GM18519 (cell line): ENCODE data around the gene GALE.
"Not testable (repeated sequence)": the region's sequence is repeated elsewhere in the genome, so short reads cannot be mapped to it uniquely, and the experiment has no call there.

Experiments
- ATAC-seq: cut with Tn5 transposase; IDR thresholded peaks from one replicate; pipeline ENCODE4 v1.9.1; 2021; ENCODE audit warnings: mild to moderate bottlenecking, moderate library complexity; ENCODE audit not compliant: unreplicated experiment, low FRiP score

Gene GALE

DNA sequence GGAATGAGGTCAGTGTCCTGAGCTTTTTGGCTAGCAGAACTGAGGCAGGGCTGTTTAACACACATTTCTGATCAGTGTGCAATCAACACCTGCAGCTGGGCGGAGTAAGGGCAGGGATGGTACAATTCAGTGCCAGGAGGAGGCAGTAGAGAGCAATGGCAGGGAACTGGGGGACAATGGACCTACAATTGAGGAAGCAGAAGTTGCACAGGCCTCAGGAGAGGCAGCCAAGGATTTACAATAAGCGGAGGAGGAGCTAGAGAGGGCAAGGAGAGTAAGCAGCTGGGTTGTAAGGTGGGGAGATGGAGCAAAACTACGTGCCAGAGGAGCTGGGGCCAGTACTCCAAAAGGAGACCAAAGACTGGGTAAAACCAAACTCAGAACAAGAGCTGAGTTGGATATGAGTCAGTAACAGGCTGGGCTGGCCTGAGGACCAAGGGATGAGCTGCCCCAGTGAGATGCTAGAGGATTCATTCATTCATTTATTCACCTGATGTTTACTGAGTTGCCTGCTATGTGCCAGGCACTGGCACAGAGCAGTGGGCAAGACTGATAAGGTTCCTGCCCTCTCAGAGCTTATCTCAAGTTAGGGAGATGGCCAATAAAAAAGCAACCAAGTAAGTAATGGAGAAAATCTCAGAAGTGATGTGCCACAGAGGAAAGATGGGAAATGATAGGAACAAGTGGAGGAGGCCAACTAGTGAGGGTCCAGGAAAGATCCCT lies 10.4 kb upstream of the GALE start:
- ATAC-seq = no peak

DNA sequence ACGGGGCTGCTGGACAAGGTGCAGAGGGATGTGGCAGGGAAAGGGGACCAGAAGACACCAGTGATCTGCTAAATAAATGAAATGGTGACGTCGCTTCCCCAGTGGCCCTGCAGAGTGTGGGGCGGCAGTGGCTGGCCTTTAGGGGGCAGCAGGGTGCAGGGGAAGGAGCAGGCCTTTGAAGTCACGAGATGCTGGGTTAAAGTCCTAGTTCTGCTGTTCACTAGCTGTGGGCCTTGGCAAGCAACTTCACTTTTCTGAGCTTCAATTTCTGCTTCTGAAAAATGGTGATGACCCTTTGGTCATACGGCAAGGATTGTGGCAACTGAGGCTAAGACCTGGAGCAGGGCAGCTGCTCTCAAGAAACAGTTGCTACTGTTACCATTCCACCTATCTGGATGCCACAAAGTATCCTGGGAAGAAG lies 9.2 kb upstream of the GALE start:
- ATAC-seq = no peak

DNA sequence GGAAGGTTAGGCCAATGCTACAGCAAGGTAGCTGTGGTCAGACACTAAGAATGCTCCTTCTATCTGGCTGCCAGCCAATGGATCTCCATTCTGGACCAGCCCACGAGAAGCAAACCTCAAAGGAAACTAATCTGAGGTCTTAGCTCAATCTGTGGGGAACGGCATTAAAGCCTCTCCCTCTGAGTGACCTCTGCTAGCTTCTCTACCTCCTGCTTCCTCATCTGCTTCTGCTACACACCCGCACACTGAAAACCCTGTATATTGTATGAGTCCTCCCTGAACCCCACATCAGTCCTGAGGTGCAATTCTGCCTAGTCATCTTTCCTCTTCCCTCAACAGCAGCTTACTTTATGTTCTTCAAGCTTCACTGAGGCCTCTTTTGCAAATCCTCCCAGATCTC lies 6.9 kb upstream of the GALE start:
- no peak for ATAC-seq

DNA sequence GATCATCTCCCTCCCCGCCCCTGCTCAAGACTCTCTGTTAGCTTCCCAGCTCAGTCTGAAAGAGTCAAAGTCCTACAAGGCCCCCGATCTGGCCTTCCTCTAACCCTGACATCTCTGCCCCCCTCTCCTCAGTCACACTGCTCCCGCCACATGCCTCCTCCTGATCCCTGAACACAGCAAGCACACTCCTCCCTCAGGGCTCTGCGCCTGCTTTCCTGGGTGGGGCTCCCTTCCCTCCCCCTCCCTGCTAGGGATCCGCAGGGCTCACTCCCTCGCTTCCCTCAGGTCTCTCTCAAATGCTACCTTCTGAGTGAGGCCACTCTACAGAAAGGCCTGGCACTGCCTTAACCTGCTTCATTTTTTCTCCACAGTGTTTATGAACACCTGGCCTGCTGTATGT lies 5.7 kb upstream of the GALE start:
- no peak for ATAC-seq

DNA sequence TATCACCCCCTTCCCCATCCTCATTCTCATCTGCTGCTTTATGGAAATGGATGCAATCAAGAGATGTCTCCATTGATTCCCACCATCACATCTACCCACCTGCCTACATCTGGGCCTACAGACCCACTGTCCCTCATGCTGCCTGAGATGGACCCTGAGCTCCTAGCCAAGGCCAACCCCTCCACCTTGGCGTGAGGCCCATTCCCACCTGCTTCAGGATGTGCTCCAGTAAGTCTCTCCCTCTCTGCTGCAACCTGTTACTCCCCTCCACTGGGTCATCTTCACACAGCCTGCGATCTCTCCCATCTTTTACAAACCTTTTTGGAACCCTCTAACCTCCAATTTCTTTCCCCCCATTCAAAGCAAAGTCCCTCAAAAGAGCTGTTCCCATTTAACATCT lies 4.5 kb upstream of the GALE start:
- ATAC-seq = no peak

DNA sequence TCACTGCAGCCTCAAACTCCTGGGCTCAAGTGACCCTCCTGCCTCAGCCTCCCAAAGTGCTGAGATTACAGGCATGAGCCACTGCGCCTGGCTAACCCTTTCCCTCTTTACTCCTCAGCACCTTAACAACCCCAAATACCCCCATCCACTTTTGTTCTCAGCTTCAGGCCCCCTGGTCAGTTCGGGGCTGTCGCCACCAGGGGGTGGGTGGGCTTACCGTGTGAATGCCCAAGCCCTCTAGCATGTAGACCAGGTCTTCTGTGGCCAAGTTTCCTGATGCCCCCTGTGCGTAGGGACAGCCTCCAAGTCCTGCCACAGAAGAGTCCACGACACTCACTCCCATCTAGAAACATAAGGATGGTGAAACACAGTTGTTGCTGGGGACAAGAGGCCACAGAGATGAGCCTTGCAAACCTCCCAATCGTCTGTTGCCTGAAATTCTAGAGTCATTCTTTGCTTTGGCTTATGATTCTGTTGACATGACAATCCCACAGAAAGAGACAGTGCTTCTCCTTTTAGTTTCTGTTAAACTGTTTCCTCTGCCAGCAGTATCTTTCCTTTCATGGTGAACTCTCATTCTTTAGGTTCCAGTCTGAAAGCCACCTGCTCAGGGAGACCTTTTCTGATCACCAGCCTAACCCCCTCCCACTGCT lies 3.8 kb upstream of the GALE start:
- no peak for ATAC-seq

DNA sequence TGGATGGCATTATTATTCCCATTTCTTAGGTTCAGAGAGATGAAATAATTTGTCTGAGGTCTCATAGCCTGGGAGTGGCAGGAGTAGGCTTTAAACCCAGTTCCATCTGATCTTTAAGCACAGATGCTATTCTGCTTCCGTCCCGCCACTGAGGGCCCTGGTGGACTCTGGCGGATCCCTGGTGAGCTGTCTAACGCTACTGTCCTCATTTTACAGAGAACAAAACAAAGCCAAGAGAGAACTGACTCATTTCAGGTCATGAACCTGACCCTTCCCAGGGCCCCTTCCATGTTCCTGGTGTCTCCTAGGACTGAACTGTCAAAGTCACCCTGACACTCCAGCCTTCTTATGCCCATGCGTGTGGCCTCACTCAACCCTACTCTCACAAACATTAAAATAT lies 3.1 kb upstream of the GALE start:
- ATAC-seq = no peak

DNA sequence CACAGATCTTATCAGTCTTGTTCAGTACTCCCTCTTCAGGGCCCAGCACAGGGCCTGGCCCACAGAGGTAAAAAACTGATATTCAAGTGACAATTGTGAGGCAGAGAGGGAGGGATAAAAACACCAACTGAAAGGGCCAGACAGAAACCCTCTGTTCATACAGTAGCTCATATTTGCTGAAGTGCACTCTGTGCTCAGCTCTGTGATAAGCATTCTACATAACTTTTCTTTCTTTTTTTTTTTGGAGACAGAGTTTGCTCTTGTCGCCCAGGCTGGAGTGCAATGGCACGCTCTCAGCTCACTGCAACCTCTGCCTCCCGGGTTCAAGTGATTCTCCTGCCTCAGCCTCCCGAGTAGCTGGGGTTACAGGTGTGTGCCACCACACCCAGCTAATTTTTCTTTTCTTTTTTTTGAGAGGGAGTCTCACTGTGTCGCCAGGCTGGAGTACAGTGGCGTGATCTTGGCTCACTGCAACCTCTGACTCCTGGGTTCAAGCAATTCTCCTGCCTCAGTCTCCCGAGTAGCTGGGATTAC lies 2.3 kb upstream of the GALE start:
- ATAC-seq = not testable (repeated sequence)

DNA sequence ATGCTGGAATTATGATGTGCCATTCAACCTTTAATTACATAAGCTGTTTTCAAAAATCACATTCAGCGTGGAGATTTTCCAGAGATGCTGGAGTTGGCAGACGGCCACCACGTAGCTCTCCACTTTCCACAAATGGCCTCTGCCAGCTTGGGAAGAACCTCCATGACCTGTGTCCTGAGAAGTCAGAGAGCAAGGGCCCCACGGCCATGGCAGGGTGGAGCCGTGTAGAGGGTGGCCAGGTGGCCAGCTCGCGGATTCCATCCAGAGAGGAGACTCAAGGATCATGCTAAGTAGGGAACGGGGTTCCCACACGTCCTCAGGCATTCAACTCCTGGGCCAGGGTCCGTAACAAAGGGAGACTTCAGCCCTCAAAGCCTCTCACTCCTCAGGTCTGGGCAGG lies 1.3 kb upstream of the GALE start:
- ATAC-seq = no peak

DNA sequence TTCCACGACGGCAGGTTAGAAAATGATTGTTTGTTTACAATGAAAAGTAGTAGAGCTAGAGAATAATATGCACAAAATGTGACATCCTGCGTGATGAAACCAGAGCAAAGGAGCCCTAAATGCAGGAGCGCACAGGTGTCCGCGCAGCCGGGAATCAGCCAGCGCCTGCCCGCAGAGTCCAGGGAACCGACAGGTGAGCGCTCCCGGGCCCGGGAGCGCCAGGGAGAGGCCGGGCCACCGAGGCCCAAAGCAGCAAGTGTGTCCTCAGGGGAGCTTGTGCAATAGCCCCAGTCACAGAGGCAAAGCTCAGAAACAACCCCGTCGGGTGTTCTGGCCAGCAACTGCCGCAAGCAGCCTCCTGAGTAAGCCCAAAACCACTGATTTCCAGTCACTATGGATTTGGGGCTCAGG lies 789 bp upstream of the GALE start:
- no peak for ATAC-seq

DNA sequence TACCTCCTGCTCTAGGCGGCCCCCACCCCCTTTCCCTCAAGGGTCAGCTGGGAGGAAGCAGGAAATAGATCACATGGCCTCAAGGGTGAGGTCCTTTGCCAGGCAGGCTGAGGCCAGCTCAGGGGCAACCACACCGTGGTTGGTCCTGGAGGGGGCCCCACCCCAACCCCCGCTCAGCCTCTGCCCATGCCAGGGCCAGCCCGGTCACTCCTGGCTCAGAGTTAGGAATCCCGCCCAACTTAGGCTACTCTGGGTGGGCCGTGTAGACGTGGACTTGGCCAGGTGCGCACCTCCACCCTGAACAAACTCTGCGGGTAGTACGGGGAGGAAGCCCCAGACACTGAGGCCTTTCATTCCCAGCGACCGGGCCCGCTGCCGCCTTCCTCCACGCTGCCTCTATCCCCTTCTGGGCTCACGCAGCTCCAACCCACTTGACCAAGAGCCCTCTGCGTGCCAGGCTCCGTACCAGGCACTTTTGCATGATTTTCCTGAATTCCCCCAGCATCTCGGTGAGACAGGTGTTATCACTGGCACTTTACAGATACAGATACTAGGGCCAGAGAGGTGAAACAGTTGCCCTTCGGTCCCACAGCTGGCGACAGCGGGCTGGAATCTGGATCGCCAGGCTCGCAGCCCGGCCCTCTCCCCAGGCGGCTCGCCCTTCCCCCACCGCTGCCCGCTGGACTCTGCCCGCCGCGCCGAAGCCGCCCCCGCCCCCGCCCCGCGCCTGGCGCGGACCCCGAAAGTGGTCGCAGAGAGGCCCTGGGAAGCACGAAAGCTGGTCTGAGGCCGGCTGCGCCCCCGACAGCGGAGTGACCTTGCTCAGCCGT lies 769 bp downstream of the GALE start:
- no peak for ATAC-seq

DNA sequence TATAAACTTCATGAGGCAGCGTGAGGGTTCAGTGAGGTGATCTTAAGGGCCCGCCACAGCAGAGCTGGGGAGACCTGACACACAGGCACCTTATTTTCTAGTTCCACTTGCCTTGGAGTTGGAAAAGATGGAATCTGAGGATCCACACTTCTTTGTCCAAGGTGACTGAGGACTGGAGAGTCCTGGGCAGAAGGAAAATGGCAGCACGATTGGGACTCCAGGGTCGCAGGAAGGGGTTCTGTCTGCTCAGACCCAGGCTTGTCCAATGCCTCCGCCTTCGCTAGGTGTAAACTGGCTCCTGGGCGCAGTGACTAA lies 1.3 kb downstream of the GALE start:
- ATAC-seq = no peak

DNA sequence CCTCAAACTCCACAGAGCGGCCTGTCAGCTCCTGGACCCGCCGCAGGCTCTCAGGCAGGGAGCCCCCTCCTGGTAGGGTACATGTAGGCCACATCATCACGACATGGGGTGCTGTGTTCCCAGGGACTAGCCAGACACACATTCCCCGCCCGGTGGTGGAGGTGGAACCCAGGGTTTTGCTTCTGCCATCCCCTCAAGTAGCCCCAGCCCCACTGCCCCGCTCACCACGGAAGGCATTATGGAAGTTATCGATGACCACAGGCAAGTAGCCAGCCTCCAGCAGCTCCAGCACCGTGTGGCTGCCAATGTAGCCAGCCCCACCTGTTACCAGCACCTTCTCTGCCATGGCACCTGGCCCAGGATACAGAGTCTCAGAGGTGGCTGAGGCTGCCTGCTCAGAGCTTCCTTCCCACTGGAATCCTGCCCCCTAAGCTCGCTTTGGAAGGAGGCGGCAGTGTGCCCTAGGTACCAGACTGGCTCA lies 1.9 kb downstream of the GALE start:
- ATAC-seq = no peak

DNA sequence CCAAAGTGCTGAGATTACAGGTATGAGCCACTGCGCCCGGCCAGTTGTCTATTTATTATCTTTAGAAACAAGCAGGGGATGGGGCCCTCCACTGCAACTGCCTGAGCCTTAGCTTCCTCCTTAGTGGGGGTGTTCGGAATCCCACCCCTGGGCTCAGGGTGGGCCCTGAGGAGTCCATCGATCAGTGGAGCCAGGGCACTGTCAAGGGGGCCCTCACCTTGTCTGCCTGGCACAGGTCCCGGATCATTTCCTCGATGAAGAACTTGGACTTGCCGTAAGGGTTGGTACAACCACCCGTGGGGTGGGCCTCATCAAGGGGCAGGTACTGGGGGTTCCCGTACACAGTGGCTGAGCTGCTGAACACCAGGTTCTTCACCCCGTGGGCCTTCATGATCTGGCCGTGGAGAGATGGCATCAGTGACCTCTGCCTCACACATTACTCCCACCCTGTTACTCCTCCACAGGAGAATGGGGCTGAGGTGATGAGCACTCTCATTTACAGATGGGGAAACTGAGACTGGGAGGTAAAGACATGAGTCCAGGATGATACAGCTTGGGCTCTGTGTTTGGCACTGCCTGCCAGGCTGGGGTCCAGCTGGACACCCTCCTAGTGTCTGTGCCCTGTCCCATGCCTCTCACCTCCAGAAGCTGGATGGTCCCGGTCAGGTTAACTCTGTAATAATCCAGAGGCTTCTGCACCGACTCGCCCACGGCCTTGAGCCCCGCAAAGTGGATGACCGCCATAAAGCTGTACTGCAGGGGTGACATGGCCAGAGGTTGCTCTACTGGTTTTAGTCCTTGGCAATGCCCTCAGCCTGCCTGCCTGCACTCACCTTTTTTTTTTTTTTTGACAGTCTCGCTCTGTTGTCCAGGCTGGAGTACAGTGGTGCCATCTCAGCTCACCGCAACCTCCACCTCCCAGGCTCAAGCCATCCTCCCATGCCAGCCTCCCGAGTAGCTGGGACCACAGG lies 2.8 kb downstream of the GALE start:
- ATAC-seq = no peak

DNA sequence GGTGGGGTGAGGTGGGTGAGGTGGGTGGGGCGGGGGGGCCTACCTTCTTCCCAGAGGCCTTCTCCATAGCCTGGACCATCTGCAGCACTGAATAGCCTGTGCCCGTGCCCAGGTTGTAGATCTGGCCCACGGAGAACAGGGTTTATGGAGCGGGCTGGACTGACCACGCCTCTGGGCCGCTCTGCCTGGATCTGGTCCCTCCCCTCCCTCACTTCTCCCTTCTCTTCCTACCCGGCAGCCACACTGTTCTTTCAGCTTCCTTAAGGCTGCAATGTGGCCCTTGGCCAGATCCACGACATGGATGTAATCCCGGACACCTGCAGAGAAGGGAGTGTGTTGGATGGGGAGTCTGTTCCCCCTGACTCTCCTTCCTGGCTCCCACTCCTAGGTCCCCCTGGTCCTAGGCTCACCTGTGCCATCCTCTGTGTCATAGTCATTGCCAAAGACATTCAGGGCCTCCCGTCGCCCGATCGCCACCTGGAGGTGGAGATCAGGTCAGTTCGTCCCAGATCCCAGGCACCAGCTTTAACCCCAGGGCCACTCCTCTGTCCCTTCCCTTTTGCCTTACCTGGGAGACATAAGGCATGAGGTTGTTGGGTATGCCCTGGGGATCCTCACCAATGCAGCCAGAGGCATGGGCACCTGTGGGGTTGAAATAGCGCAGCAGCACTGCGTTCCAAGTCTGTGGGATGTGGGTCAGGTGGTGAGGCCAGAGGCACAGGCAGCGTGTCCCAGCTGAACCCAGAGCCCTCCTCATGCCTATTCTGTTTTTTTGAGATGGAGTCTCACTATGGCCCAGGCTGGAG lies 3.9 kb downstream of the GALE start:
- ATAC-seq = no peak

DNA sequence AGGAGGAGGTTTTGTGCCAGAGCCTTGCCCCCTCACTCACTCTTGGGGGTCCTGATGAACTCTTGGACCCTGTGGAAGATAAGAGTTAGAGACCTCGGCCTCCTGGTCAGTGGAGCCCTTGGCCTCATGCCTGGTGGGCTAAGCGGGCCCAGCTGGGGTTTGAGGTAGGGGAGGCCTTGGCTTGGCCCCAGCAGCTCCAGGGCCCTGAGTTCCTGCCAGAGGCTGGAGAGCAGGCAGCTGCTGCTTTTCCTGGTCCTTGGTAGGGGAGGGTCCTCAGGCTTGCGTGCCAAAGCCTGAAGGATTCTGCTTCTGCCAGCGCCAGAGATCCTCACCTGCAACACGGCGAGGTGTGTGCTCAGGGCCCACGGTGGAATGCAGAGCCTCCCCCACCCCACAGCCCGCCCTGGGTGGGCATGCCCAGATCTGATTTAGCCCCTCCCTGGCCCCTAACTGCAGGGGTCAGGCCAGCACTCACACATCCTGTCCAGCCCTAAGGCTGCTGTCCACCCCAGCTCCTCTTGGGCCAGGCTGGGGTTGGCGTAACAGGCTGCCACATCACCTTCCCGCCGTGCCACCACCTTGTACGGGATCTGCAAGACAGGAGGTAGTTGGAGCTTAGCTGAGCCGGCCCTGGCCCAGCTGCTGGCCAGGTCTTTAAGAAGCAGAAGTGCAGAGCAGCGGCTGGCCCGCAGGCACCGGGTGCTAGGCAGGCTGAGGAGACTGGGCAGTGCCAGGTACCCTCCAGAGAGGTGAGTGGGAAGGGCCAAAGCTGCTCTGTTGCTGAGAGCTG lies 4.7 kb downstream of the GALE start:
- ATAC-seq = no peak

DNA sequence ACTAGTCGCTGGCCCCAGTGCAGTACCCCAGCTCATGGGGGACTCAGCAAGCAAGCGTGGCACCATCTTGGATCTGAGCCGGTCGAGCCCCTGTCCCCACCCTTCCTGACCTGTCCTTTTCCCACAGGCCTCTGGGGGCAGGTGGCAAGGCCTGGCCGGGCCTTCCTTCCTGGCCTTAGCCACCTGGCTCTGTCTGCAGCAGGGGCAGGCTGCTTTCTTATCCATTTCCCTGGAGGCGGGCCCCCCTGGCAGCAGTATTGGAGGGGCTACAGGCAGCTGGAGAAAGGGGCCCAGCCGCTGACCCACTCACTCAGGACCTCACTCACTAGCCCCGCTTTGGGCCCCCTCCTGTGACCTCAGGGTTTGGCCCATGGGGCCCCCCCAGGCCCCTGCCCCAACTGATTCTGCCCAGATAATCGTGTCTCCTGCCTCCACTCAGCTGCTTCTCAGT lies 5.8 kb downstream of the GALE start:
- not testable (repeated sequence) for ATAC-seq
